Germinal center (tissue), 1 donor: ENCODE results near the gene EXD3.
A peak's percentile ranks its signal among the peaks of the same experiment; 100 is the strongest.

Source experiments
- DNase-seq: peaks from one replicate; pipeline ENCODE4 v3.0.0; 2012; ENCODE audit warnings: mixed read lengths, low spot score

Gene EXD3

DNA sequence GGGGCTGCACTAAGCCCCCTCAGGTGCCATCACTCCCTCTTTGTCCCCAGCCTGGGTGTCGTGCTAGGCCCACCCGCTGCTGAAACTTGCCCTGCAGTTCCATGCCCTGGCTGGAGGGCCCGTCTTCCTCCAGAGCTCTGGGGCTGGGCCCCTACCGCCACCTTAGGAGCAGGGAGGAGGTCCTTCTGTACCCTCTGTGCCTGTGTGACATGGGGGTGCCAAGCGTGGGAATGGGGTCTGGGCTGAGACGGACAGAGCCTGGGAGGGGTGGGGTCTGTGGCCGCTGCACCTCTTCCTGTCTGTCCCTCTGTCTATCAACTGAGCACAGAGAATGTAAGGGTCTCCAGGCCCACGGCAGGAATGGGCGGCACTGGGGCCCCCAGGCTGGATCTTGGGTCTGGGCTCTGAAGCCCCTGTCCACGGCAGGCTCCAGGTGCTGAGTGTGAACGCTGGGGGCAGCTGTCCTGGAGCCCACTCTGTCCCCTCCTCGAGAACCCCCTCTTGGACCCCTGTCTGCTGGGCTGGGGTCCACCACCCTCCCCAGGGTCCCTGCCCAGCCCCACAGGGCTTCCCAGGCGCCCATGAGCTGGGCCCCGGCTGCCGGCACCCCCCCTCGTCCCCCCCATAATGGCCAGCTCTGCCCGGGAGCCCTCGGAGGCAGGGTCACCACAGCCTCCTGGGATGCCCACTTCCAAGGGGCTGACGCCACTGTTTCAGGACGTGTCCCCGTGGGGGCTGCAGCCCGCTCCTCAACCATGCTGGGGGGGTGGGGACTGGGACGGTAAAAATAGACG lies 105.0 kb downstream of the EXD3 start:
- no peak for DNase-seq

DNA sequence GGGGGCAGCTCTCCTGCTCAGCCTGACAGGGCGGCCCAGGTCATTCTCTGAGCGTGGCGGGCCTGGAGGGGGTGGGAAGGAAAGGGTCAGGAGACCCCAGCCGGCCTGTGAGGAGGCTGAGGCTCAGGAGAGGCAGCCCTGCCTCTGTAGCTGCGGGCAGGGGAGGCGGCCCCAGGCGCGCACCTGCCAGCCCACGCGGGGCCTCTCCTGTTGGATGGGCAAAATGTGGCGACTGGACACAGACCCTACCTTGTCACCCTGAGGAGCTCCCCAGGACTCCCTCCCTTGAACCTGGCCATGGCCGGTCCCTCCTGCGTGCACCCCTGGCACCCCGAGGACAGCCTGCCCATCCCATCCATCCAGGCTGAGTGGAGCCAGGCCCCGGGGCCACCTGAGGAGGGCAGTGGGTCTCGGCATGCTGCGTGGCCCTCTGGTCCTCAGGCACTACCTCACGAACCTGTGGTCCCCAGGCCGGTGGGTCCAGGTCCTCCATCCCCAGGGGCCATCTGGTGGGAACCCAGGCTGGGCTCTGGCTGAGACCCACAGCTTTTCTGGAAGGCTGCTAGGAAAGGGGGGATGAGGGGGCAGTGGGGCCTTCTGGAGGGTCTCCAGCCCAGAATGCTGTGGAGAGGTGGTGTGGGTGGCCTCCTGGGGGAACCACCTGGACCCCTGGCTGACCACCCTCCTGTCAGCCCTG lies 105.8 kb downstream of the EXD3 start:
- DNase-seq, result no peak

DNA sequence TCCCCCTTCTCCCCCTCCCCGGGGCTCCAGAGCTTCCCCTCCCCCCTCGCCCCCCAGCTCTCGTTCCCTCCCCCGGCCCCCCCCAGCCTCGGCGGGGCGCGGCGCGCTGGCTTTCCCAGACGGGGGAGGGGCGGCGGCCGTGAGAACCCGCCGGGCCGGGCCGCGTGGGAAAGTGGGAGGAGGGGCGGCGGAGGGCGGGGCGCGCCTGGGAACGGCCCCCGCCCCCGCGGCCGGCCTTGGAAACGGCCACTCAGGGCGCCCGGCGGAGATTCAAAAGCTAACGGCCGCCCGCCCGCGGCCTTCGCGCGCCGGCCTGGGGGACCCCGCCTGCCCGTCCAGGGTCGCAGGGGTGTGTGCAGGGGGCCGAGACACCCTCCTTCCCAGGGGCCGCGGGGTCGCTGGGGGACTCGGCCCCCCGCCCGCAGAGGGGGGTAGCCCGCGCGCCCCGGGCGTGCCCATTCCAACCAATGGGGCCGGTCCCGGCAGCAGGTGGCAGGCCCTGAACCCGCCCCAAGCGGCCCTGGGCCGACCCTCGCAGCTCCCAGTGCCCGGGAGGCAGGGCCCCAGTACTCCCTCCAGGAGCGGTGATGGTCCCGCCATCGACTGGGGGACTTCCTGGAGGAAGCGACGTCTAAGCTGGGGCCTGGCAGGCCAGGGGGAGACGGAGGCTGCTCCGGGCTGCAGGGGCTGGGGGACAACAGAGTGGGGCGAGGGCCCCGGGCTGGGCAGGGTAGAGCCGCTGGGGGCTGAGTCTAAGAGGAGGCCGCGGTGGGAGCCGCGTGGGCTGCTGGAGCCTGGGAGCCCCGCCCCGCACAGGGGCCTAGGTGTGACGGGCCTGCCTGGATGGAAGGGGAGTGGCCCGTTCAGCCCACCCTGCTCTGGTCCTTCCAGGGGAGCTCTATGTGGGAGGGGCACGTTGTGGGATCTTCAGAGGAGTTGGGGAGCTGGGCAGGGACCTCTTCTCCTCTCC lies 106.7 kb downstream of the EXD3 start:
- DNase-seq, result peak; percentile 57

DNA sequence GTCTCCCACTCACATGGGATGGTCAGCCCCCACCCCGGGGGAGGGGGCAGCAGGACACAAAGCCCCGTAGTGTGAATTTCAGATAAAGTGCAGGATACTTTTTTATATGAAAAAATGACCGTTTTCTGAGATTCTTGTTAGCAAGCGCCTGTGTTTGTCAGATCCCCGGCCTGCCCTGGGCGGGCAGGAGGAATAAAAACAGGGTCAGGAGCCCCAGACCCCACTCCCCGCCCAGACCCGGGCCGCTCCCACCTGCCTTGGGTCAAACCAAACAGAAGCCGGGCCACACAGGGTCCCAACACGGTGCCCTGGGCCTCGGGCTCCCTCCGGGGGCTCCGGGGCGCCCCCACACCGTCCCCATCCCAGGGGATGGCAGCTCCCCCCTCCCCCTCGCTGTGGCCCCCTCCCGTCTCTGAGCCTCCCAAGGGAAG lies 107.4 kb downstream of the EXD3 start:
- DNase-seq, result no peak

DNA sequence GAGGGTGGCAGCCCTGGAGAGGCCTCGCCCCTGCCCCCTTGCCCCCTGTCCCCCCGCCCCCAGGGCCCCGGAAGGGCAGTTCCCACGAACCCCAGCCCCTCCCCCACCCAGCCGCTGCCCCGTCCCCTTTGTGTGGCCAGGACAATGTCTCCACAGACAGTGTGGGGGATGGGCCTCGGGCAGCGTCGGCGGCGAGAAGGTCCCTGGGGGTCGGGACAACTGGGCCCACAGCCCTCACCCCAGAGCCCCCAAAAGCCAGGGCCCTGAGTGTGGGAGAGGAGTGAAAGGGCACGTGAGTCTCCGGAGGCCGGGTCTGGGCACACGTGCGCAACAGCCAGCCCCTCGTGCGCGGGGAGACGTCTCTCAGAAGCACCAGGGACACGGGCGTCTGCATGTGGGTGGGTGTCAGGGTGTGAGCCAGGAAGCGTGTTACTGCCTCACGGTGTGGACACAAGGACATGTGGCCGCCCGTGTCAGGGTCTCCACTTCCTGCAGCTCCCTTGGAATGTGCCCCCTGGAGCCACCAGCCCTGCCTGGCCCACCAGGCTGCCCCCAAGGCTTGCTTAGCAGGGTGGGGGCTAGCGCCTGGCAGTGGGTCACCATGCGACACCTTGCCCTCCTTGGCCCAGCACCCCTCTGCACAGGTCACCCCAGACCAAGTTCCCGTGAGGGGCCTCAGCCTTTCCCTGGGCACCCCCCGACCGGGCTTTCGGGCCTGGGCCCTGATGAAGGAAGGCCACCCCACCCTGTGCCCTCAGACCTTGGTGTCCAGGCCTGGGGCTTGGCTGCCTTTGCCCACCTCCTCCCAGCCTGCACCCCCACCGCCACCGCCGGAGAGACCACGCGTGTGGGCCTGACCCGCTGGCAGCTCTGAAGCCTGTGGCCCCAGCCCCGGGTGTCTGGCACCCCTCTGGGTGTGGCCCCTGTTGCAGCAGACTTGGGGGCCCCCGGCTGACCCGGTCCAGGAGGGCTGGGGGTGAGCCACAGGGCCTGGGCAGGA lies 108.1 kb downstream of the EXD3 start:
- peak; percentile 2 for DNase-seq

DNA sequence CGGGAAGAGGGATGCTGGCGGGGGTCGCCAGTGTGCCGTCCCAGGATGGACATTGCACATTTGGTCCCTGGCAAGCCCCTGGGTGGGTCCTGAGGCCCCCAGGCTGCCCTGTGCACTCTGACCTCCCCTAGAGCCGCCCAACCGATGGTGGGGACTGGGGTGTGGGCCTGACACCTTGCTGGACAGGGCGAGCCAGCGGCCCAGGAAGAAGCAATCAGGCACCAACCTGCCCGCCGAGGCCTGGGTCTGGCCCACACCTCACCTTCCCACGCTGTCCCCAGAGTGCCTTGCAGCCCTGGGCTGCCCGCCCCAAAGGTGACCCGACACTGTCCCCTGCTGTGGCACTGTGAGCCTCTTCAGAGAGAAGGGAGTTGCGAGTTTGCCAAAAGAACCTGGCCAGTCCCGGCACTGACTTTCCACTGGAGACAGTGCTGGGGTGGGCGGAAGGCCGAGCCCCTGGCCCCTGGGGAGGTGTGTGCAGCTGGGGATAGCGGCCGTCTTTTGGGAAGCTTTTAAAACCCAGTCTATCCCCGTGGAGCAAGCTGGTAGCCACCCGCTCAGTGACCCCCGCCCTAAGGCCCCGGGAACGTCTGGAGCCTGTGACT lies 108.9 kb downstream of the EXD3 start:
- DNase-seq, result no peak

DNA sequence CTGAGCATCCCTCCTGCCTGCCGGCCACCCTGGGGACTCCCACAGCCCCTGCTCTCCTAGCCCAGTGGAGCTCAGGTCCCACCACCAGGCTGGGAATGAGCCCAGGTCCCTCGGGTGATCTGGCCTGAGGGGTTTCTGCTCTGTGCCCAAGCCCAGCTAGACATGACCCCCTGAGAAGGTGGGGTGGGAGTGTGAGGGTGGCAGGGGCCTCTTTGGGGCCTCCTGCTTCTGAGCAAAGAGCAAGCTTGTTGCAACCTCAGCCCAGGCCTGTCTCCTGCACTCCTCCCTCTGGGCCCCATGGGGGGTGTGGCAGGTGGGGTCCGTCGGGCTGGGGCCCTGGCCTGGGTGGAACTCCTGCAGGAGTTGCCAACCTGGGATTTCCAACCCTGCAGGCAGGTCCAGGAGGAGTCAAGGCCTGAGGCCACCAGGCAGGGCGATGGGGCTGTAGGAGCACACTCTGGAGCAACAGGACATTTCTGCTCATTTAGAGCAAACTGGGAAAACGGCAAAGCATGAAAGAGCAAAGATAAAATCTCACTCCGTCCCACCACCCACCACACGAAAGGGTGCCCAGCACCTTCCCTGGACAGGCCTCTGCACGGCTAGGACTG lies 109.5 kb downstream of the EXD3 start:
- no peak for DNase-seq

DNA sequence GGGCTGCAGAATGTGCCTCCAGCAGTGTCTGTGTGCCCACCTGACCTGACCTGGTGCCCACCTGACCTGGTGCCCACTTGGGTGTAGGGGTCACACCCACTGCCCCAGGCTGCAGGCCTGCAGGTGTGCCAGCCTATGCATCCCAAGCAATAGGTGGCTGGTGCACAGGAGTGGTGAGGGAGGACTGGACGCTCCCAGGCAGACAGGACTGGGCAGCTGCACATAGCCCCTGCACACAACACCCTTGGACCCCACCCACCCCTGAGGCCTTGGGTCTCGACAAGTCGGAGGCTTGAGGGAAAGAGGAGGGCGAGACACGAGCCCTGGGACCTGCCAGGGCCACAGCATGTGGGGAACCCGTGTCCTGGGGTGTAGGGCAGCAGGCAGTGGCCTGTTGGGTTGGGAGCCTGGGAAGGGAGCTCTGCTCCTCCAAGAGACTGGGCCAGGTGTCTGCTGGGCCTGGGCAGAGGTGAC lies 110.1 kb downstream of the EXD3 start:
- no peak for DNase-seq

DNA sequence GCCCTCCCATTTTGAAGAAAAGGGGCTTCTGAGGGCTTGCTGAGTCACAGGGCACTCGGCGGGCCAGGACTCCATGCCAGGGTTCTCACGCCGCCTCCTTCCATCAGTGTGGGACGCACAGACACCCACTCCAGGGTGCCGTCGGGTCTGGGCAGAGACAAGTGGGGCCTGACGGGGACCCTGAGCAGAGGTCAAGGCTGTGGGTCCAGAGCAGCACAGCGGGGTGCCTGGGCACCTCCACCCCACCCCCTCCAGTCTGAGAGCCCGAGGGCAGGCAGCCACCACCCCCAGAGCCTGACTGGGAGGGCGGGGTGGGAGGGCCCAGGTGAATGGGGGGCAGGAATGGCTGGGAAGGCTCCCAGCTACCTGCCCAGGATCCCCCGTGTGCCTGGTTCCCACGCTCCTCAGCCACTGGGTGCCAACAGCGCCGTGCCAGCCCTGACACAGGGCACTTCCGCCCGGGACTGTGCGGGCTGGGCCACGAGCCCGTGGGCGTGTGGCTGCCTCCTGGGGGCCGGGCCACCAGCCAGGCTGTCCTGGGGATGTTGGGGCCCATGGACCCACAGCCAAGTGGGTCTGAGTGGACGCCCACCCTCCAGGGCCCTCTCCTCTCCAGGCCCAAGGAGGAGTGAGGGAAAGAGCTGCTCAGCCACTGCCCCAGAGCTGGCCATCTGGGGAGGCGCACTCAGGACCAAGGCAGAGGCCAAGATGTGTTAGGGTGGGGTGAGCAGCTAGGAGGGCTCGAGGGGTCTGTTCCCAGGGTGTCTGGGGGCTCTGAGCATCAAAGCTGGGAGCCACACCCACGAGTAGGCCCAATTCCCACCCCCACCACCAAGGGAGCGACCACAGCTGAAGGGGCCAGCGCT lies 110.7 kb downstream of the EXD3 start:
- DNase-seq, result no peak

DNA sequence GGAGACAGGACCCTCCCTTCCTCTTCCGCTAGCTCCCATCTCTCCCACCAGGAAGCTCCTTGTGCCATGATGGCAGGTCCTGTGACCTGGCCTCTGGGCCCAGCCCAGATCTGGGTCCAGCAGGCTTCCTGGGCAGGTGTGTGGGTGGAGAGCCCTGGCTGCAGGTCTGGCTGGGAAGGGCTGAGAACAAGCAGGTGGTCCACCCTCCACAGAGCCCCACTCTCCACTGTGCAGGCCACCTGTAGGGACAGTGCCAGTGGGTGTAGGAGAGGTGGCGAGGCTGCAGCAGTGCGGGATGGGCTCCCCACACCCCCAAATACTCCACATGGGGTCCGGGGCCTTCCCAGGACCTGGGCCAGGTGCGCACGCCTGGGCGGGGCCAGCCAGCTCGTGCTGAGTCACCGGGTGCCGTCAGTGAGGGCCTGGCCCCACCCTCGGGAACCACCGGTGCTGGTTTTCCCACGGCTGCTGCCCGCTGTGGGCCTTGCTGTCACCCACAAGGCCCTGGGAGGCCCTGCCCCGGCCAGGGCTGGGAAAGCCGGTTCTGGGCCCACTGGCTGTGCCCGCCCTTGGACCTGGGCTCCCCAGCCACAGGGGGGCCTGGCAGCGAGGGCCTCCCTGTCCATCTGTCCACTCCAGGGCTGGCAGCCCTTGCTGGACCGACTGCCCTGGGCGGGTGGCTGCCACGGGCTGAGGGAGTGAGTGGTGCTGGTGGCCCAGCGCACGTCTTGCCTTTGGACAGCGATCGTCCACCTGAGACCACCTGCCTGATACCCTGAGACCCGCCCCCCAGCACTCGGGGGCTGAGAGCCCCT lies 111.6 kb downstream of the EXD3 start:
- DNase-seq, result no peak

DNA sequence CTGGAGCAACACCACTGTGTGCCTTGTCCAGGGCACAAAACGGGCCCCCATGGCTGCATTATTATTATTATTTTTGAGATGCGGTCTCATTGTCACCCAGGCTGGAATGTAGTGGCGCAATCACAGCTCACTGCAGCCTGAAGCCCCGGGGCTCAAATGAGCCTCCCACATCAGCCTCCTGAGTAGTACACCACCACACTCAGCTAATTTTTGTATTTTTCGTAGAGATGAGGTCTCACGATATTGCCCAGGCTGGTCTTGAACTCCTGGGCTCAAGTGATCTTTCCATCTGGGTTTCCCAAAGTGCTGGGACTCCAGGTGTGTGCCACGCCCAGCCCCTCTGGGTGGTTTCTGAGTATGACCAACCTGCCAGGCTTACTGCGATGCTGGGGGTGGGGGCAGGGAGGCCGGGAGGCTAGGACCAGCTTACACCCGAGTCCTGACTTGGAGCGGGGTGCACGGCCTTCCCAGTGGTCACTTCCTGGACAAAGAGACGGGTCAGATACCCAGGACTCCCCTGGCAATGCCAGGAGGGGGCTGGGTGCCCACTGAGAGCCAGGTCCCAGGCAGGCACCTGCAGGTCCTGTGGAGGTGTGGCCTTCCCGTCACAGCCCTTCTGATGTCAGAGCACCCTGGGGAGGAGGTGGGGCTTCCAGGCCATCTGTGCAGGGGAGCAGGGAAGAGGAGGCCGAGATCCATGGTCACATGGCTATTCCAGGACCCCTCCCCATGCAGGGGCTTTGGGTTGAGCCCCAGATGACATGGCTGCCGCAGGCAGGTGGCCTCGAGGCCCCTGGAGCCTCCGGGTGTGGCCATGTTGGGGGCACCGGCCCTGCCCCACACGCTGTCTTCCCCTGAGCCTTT lies 112.5 kb downstream of the EXD3 start:
- no peak for DNase-seq

DNA sequence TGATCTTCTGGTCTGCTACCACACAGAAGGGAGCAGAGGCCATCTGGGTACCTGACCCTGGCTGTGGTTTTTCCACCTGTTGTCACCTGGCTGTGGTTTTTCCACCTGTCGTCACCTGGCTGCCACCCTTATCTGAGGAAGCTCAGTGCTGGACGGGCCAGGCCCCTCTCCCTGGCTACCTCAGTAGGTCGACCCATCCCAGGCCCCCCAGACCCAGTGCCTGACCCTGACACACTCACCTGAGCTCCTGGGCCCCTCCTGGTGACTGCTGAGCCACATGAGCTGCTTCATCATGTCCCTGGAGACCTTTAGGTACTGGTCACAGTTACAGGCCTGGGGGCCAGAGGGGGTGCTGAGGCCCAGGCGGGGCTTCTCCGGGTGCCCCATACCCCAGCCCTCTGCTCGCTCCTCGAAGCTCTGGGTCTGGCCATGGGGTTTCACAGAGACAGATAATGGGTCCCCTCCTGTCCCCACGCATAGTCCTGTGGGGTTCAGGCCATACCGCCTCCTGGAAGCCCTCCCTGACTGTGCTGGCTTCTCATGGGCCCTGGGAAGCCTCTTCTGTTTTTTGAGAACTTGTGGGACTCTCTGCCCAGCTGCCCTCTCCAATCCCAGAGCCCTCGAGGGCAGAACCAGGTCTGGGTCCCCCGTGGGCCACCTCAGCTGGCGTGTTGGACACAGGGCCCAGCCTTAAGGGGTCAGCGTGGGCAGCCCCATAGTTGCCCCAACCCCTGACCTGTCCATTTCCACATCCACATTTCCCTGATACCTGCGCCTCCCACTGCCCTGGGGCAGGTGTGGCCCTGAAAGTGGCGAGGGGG lies 113.4 kb downstream of the EXD3 start:
- no peak for DNase-seq

DNA sequence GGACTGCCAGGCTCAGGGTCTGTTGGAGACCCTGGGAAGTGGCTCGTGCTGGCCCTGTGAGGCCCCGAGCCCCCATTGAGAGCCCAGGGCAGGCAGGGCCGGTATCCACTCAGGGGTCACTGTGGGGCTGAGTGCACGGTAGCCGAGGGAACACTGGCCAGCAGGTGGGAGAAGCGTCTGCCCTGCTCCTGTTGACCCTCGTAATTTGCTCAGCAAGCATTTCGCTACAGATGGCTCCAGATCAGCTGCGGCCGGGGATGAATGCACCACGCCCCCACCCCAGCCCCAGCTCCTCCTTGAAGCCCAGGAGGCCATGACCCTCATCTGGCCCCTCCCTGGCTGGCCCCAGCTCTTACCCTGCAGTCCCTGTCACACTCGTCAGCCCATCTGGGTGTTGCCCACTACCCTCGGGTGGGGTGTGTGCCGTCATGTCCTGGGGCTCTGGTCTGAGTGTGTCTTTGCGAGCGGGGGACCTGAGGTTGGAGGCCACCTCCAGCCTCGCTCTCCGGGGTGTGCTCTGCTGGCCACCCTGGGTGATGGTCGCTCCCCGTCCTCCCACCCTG lies 114.8 kb downstream of the EXD3 start:
- no peak for DNase-seq

DNA sequence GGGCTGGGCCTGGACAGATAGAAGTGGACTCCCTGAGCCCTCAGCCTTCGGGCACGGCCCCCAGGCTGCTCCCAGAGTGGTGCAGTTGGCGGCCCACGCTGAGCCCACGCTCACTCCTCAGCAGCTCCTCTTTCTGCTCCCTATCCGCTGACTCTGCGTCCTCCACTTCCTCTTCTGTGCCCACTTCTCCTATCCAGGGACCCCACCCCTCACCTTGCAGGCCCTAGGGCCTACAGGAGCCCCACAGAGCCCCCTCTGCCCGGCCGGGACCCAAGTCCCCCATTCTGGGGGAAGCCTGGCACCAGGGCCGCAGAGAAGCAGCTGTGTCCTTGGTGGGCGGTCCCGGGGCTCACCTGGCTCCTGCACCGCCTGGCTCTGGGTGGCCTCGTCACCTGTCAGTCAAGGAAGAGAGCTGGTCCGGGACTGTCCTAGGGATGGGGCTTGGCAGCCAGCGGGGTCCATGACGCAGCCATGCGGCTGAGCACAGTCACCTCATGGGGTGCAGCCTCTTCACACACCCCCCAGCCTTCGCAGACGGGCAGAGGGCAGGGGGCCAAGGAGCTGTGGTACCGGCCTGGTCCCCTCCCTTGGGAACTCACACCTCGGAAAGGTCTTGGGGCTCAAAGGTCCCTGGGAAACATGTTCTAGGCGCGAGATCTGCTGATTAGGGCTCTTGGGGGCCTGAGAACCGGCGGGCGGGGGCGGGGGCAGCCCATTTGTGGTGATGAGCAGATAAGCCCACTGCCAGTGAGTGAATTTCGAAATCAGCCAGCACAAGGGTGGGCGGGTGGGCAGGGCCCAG lies 115.5 kb downstream of the EXD3 start:
- DNase-seq, result no peak

DNA sequence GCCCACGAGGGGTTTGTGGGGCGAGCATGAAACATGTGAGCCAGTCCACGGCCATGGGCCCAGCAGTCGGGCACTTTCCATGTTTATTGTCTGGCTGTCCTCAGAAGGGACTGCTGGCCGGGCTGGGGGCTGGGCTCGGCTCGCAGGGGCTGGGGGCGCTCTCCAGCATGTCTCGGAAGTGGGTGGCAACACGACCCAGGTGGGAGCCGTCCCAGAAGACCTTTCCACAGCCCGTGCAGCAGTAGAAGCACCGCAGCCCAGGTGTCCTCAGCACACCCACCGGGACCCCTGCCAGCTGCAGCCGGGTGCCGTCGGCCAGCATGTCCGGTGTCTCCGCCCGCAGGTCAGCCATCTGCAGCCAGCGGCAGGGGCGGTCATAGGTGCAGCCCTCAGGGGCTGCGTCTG lies 116.1 kb downstream of the EXD3 start:
- DNase-seq, result no peak
